Muscle of leg (tissue), 11 donors: ENCODE measurements around the gene OPN1SW. TPM values are rescaled to one million over a fixed set of nuclear protein-coding genes. Genes with fewer than 3 reads are reported as not detected.

Experiments used
- DNase-seq: peaks from one replicate; pipeline ENCODE4 v3.0.0; 2013
- H3K27ac ChIP-seq: one replicate; pipeline ENCODE4 v1.5.1; 2013; ENCODE audit warnings: mild to moderate bottlenecking, low read length, control low read depth
- H3K27me3 ChIP-seq: one replicate; pipeline ENCODE4 v1.6.1; 2013; ENCODE audit warnings: low read length; ENCODE audit not compliant: control insufficient read depth, insufficient read depth
- H3K36me3 ChIP-seq: one replicate; pipeline ENCODE4 v1.6.1; 2013; ENCODE audit warnings: low read length; ENCODE audit not compliant: control insufficient read depth, insufficient read depth
- H3K4me1 ChIP-seq: one replicate; pipeline ENCODE4 v1.6.1; 2013; ENCODE audit warnings: low read length; ENCODE audit not compliant: control insufficient read depth, insufficient read depth
- H3K4me3 ChIP-seq: one replicate; pipeline ENCODE4 v1.5.1; 2013; ENCODE audit warnings: low read length, control low read depth
- H3K9me3 ChIP-seq: replicated peaks from 2 replicates; pipeline ENCODE4 v1.6.1; 2013; ENCODE audit warnings: low read depth, low read length; ENCODE audit not compliant: control insufficient read depth
- WGBS: methylation state at CpG from one replicate; pipeline ENCODE4 v1.1.5; 2013; ENCODE audit warnings: missing lambda C conversion rate; ENCODE audit not compliant: insufficient coverage; 5-methylcytosine and 5-hydroxymethylcytosine counted together
- polyA plus RNA-seq, 8 donors: library from polyadenylated mRNA; unstranded; fragments of 120-200 nt; gene quantifications; one replicate each; pipeline versions ENCODE4 v1.2.1 to v1.2.3, GENCODE V29; 2013; ENCODE audit warnings: inconsistent platforms in 1 of 8, low replicate concordance in 1 of 8; ENCODE audit not compliant: insufficient read length in 8 of 8, insufficient read depth in 1 of 8
- total RNA-seq: library from RNA; stranded (reverse); fragments of 120-200 nt; gene quantifications from one replicate; pipeline ENCODE4 v1.2.4, GENCODE V29; 2013

Gene OPN1SW
- total and polyA plus RNA-seq, 9 donors, result 1.9 to 3.4 (median 2.5) TPM; not detected in 1

DNA sequence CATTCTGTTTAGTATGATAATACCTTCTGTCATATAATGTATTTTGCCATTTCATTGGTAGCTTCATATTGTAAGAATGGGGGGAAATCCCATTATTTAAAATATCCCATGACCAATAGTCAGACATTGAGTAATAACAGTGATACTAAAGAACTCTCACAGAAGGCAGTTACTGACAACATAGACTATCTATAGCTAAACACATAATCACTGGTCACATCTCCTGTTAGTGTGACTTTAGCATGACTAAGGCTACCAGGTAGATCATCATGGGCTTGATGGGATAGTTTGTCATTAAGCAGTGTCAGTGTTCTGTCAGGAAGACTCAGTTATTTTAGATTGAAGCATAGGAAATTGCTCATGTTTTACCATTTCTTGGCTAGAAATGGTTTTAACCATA is 16.4 kb downstream of the OPN1SW start:
- Histone ChIP-seq H3K4me1 (peaks cover 13% of the 10 kb centered on the region), H3K27me3 (no peaks in the 10 kb centered on the region), H3K36me3 (peaks cover 41% of the 10 kb centered on the region), H3K9me3 (no peaks in the 10 kb centered on the region), H3K4me3 (no peak overlapping the region), H3K27ac (no peak overlapping the region)
- DNase-seq, result no peak

DNA sequence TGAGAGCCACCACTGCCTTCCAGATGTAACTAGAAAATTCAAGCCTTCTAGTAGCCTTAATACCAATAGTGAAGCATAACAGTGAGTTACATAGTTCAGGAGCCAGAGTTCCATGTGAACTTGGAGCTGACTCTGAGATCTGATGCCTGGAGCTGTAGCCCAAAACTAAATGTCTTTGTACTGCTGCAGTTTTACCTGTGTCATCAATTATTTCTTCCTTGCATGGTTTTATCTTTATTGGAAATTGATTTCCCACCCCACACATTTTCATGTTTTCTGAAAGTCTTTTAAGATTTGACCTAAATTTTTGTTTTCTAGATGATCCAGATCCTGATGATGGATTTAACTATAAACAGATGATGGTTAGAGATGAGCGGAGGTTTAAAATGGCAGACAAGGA is 17.0 kb downstream of the OPN1SW start:
- H3K27ac ChIP-seq, result no peak overlapping the region
- peaks cover 13% of the 10 kb centered on the region for H3K4me1 ChIP-seq
- no peaks in the 10 kb centered on the region for H3K9me3 ChIP-seq
- no peaks in the 10 kb centered on the region for H3K27me3 ChIP-seq
- H3K36me3 ChIP-seq, result peaks cover 44% of the 10 kb centered on the region
- H3K4me3 ChIP-seq, result no peak overlapping the region
- WGBS, result 80% methylated on average over 1 of the region's 1 CpG
- DNase-seq, result no peak

DNA sequence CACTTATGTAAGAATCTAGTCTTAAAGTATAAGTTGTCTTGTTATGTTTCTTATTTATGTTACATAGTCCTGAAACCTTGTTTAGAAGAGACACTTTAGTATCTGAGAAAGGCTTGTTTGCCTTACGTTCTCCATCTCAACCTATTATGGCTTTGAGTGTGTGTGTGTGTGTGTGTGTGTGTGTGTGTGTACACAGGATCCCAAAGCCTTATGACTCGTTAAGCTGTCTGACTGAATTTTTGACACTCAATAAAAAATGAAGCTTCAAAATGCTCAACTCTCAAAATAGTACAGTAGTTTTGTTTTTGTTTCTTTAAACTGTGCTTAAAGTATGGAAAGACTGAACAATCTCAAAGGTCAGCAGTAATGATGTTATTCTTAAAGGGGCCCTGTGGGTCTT is 18.4 kb downstream of the OPN1SW start:
- Histone ChIP-seq H3K27me3 (no peaks in the 10 kb centered on the region), H3K36me3 (peaks cover 45% of the 10 kb centered on the region), H3K9me3 (no peaks in the 10 kb centered on the region), H3K4me1 (peaks cover 13% of the 10 kb centered on the region), H3K27ac (peak overlapping the region; percentile 70), H3K4me3 (no peak overlapping the region)
- no peak for DNase-seq
- WGBS, result no CpG with 5 or more reads among the region's 2 CpGs

DNA sequence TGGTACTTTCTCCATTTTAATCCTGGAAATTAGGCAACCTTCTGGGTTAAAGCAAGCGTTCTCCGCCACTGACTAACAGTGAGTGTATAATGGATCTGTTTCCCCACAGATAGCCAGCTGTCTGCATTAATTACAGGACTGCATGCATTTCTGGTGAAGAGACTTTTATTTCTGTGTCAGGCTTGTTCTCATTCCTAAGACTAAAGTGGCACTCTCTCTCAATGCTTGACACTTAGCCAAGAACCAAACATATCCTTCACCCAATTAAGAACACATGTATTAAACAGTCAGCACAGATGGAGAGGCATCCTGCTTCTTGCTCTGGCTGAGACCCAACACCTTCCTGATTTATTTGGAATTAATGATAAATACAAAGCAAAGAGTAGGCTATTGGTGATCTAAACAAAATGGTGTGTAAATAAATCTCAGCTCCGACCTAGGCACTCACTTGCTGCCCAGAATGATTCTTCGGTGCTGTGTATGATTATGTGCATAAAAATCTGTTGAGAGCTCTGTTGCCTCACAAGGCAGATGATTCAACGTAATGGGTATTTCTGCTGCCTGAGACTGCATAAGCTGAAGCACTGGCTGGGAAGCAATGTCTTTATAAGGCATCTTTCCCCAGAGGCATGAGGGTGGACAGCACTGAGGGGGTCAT is 19.6 kb downstream of the OPN1SW start:
- DNase-seq, result peak; percentile 82
- Histone ChIP-seq H3K4me1 (peaks cover 13% of the 10 kb centered on the region), H3K4me3 (no peak overlapping the region), H3K9me3 (no peaks in the 10 kb centered on the region), H3K27me3 (no peaks in the 10 kb centered on the region), H3K36me3 (peaks cover 46% of the 10 kb centered on the region), H3K27ac (peak overlapping the region; percentile 70)
- 79% methylated on average over 3 of the region's 5 CpGs for WGBS

DNA sequence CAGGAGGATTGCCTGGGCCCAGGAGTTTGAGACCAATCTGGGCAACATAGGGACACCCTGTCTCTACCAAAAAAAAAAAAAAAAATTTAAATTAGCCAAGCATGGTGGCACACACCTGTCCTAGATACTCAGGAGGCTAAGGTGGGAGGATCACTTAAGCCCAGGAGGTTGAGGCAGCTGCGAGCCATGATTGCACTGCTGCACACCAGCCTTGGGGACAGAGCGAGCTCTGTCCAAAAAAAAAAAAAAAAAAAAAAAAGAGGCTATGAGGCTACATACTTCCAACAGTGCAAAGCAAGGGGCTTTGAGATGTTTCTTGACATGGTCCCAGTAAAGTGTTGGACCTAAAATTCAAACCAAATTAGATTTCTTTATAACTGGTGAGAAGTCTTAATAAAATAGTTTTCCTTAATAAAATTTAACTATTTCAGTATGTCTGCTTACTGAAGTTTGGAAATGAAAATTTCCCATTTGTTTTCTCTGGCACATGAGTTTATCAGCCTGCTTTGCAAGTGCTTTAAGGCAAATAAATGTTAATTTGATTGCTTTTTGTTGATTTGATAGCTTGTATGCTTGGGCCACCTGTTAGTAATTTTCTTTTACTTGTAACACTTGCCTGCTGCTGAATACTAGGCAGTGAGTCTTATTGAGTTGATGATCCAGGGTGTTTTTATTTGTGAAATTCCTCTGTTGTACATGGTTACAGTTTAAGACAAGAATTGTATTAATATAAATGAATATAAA is 20.3 kb downstream of the OPN1SW start:
- H3K9me3 ChIP-seq, result no peaks in the 10 kb centered on the region
- H3K27me3 ChIP-seq, result no peaks in the 10 kb centered on the region
- peaks cover 42% of the 10 kb centered on the region for H3K36me3 ChIP-seq
- peak overlapping the region; percentile 78 for H3K27ac ChIP-seq
- DNase-seq, result no peak
- 50% methylated on average over 1 of the region's 2 CpGs for WGBS
- H3K4me1 ChIP-seq, result peaks cover 13% of the 10 kb centered on the region
- H3K4me3 ChIP-seq, result no peak overlapping the region

DNA sequence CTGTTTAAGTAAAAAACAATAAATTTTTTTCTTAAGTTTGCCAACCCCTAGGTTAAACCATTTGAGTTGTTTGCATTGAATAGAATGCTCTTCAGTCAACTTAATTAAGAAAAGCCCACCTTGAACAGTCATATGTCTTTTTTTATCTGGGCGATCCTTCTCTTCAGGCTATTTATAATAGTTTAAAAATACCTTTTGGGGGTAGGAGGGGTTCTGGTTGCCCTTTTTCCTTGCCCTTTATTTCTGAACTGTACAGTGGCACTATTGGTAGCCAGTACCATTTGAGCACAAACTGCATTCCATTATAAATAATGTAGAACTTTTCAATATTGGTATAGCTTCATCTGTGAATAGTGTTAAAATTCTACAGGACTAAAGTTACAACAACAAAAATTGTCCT is 23.3 kb downstream of the OPN1SW start:
- H3K27ac ChIP-seq, result no peak overlapping the region
- no peak for DNase-seq
- no peak overlapping the region for H3K4me3 ChIP-seq
- peaks cover 13% of the 10 kb centered on the region for H3K4me1 ChIP-seq
- H3K9me3 ChIP-seq, result no peaks in the 10 kb centered on the region
- no peaks in the 10 kb centered on the region for H3K27me3 ChIP-seq
- H3K36me3 ChIP-seq, result peaks cover 44% of the 10 kb centered on the region
- WGBS, result no CpG with 5 or more reads among the region's 1 CpG

DNA sequence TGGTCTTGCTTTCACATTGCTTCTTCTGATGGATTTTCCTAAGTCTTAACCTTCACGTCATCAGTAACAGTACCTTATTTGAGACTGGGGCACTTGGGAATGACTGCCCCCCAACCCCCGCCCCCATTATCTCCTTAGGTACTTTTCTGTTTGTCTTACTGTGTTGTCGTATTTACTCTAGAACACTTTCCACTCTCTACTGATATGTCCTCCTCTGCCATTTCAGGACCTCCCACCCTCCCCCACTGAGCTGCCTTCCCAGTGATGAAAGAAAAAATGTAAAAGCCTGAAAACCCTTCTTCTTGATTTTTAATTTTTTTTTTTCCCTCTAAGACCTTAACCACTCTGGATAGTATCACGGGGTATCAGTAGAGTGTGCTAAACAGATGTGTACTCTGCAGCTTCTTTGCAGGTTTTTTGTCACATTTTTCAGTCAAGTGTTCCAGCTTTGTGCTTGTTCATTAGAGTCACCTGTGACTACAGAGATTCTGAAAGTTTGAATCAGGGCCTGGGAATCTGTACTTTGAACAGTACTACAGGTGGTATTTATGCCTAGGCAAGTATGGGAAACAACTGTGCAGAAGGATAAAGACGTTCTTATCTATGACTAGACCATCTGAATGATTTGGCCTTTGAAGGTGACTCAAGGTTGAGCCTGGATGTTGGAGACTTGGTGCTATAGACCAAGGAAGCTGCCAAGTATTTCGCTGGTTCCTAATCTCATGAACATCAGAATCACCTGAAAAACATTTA is 28.1 kb downstream of the OPN1SW start:
- Histone ChIP-seq H3K27me3 (no peaks in the 10 kb centered on the region), H3K36me3 (peaks cover 32% of the 10 kb centered on the region), H3K4me3 (no peak overlapping the region), H3K4me1 (no peaks in the 10 kb centered on the region), H3K9me3 (no peaks in the 10 kb centered on the region), H3K27ac (no peak overlapping the region)
- WGBS, result 84% methylated on average over 2 of the region's 6 CpGs
- no peak for DNase-seq

DNA sequence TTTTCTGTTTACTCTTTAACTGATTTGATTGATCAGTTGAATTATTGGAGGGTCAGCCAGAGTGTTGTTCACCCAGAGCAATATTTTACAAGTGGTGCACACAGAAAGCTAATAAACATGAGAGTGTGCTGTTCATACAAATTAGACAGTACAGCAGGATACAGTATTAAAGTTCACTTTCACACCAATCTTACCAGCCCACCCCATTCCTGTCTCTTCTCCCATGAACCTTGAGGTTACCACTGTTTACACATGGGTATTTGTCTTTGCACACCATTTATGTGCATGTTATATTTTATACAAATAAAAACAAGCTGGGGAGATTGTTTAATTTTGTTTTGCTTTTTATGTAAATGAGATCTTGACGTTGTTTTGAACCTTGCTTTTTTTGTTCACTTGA is 29.9 kb downstream of the OPN1SW start:
- WGBS, result no CpG with 5 or more reads among the region's 1 CpG
- Histone ChIP-seq H3K9me3 (no peaks in the 10 kb centered on the region), H3K36me3 (peaks cover 27% of the 10 kb centered on the region), H3K27ac (no peak overlapping the region), H3K4me1 (peaks cover 5% of the 10 kb centered on the region), H3K27me3 (no peaks in the 10 kb centered on the region), H3K4me3 (no peak overlapping the region)
- DNase-seq, result no peak

DNA sequence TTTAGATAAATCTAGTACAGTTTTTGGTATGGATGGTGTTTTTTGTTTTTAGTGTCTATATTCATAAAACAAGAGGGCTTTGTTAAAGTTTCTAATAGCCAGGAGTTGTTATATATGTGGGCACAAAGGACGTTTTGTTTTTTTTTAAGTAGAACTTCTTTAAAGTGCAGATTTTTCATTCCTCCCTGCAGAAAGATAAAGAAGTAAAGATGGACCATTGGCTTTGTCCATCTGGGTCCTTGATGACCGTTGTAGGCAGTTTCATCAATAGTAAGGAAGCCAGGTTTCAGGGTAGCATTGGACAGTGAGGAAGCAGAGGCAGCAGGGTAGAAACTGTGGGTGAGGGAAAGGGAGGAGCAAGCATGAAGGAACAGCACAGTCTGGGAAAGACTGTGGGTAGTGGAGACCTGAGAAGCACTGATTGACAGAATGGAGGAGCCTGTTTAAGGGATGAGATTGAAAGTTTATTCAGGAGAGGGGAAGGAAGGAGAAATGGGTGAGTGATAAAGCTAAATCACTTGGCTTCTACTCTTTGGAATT is 31.2 kb downstream of the OPN1SW start:
- no peaks in the 10 kb centered on the region for H3K27me3 ChIP-seq
- peaks cover 5% of the 10 kb centered on the region for H3K4me1 ChIP-seq
- H3K36me3 ChIP-seq, result peaks cover 26% of the 10 kb centered on the region
- no peak overlapping the region for H3K27ac ChIP-seq
- no peaks in the 10 kb centered on the region for H3K9me3 ChIP-seq
- H3K4me3 ChIP-seq, result no peak overlapping the region
- WGBS, result 73% methylated on average over 1 of the region's 2 CpGs
- no peak for DNase-seq

DNA sequence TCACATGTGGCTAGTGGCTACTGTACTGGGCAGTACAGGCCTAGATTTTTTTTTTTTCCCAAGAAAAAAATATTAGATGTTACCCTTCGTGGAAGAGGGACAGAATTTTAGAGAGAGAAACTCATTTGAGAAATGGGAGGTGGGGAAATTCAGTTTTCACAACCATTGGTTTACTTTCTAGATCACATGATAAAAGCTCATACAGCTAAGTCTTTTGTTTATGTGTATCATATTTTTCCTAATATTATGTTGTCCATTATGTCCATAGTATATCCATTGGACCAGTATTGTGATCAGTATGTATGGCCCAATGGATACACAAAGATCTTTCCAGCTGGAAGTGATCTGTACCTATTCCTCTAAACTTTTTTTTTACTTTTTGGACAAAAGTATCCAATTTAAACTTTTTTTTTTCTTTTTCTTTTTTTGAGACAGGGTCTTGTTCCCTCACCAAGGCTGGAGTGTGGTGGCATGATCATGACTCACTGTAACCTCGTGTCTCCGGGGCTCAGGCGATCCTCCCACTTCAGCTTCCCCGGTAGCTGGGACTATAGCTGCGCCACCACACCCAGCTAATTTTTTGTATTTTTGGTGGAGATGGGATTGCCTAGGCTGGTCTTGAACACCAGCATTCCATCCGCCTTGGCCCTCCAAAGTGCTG is 32.4 kb downstream of the OPN1SW start:
- peaks cover 17% of the 10 kb centered on the region for H3K36me3 ChIP-seq
- no peaks in the 10 kb centered on the region for H3K9me3 ChIP-seq
- no peaks in the 10 kb centered on the region for H3K27me3 ChIP-seq
- peaks cover 10% of the 10 kb centered on the region for H3K4me1 ChIP-seq
- DNase-seq, result no peak
- no CpG with 5 or more reads among the region's 7 CpGs for WGBS
- H3K4me3 ChIP-seq, result no peak overlapping the region
- H3K27ac ChIP-seq, result no peak overlapping the region
